Transverse colon (tissue), 4 donors: ENCODE measurements around the gene LYSMD1. TPM values are rescaled to one million over a fixed set of nuclear protein-coding genes. Genes with fewer than 3 reads are reported as not detected.

Experiments used
- DNase-seq: peaks from one replicate; pipeline ENCODE4 v3.0.0-alpha.2; 2019
- H3K27ac ChIP-seq, 4 donors: fragments of 200-600 bp; sonication (generic); 2 replicates each; pipeline ENCODE4 v1.5.1; 2016 to 2018; ENCODE audit warnings: inconsistent platforms in 4 of 4
- H3K27me3 ChIP-seq: fragments of 200-600 bp; sonication (generic); 2 replicates; pipeline ENCODE4 v1.5.1; 2017; ENCODE audit warnings: inconsistent platforms
- H3K36me3 ChIP-seq, 4 donors: fragments of 200-600 bp; sonication (generic); 2 replicates each; pipeline ENCODE4 v1.5.1; 2017 to 2019; ENCODE audit warnings: inconsistent platforms in 4 of 4
- H3K4me1 ChIP-seq, 4 donors: fragments of 200-600 bp; sonication (generic); 2 replicates each; pipeline ENCODE4 v1.5.1; 2017 to 2020; ENCODE audit warnings: inconsistent platforms in 4 of 4
- H3K4me3 ChIP-seq, 4 donors: fragments of 200-600 bp; sonication (generic); 1 replicate in 1 of 4; 2 replicates in 3 of 4; pipeline versions ENCODE4 v1.5.1 to v1.6.1; 2017 to 2019; ENCODE audit warnings: inconsistent platforms in 4 of 4
- H3K9me3 ChIP-seq, 2 donors: fragments of 200-600 bp; sonication (generic); 2 replicates each; pipeline ENCODE4 v1.5.1; 2017 to 2019; ENCODE audit warnings: inconsistent platforms in 2 of 2
- EP300 ChIP-seq: sonication (generic); formaldehyde crosslinking; IDR thresholded peaks from one replicate; pipeline ENCODE4 v1.6.1; 2017; ENCODE audit warnings: antibody characterized with exemption, low read depth
- POLR2A ChIP-seq: fragments of 450-650 bp; IDR thresholded peaks from one replicate; pipeline ENCODE4 v1.6.1; 2016; ENCODE audit warnings: antibody characterized with exemption, mild to moderate bottlenecking, moderate library complexity
- POLR2AphosphoS5 ChIP-seq, 3 donors: sonication (generic); formaldehyde crosslinking; IDR thresholded peaks; one replicate each; pipeline ENCODE4 v1.6.1; 2016; ENCODE audit warnings: antibody characterized with exemption in 3 of 3
- WGBS, 2 donors: methylation state at CpG; one replicate each; pipeline ENCODE4 v1.1.5; 2018; ENCODE audit warnings: low coverage in 1 of 2; 5-methylcytosine and 5-hydroxymethylcytosine counted together
- in situ Hi-C, 4 donors: fragments of 200-750 bp; cut with MboI; loops; one replicate each; pipeline versions ENCODE4 v1.15.0 to v1.15.1; 2017; ENCODE audit warnings: low sequenced_read_pairs in 3 of 4, low pct_ligation_motif_present in 1 of 4, low pct_unique_long_range_greater_than_20kb in 1 of 4
- intact Hi-C: fragments of 100-400 bp; cut with DNase I; formaldehyde crosslinking; loops from one replicate; pipeline ENCODE4 v1.15.1; 2023; ENCODE audit warnings: low total_unique reads
- total RNA-seq, 4 donors: library from RNA; depleted of rRNA; stranded (reverse); fragments of >200 nt; gene quantifications; one replicate each; pipeline ENCODE4 v1.1.0, GENCODE V29; 2016
- TF ChIP-seq, protein P1 (sequence below), 5 experiments: fragments of 200-600 bp in 3 of 5; fragments of 450-650 bp in 2 of 5; sonication (generic) in 3 of 5; IDR thresholded peaks; 1 replicate in 2 of 5; 2 replicates in 3 of 5; pipeline ENCODE4 v1.5.1; 2016 to 2017; ENCODE audit warnings: antibody characterized with exemption in 5 of 5, inconsistent platforms in 3 of 5, mild to moderate bottlenecking in 2 of 5, moderate library complexity in 1 of 5

Gene LYSMD1, protein sequence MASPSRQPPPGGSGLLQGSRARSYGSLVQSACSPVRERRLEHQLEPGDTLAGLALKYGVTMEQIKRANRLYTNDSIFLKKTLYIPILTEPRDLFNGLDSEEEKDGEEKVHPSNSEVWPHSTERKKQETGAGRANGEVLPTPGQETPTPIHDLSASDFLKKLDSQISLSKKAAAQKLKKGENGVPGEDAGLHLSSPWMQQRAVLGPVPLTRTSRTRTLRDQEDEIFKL
- total RNA-seq, result 10 to 100 TPM in 1 of 4 donors, 1 to 10 TPM in 3; 1.4 to 15.7 (median 7.3) TPM

DNA sequence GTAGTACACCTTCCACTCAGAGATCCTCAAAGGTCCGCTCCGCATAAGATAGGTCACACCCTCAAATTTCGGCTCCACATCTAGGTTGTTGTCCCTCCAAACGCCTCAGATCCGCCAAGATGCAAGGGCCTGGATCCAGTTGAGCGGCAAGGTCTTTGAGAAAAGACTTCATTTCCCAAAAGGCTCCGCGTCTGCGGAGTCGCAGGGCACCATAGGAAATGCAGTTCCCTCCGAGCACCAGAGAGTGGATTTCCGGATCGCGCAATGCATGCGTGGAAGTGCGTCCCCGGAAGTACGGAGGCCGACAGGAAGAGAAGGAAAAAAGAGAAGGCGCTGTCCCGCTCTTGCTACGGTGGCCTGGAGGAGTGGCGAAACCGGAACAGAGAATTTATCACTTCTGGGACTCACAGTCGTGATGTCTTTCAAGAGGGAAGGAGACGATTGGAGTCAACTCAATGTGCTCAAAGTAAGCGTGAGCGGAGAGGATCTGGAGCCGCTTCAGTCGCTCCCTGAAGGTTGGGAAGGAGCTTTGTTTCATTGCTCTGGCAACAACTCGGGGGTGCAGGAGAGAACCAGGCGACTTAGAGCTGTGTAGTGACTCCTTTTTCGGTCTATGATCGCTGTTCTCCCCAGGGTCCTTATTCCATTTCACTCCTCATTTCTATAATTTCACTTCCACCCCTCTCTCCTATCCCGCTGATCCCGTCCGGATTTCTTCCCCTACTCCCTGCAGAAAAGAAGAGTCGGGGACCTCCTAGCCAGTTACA, at the start of gene LYSMD1, which contains the start of gene SCNM1:
Gene LYSMD1 (minus strand): TSS at position 165 of the 767 bp plus-strand sequence. CDS start 644 bp downstream, outside the sequence.
Gene SCNM1 (plus strand): TSS at position 407 of the 767 bp plus-strand sequence. CDS start 9 bp downstream, at position 416.
- intact Hi-C loops, result loop anchor here (1.0 kb wide), 1 partner anchor 24 kb away; no protein-coding TSS in a partner anchor

DNA sequence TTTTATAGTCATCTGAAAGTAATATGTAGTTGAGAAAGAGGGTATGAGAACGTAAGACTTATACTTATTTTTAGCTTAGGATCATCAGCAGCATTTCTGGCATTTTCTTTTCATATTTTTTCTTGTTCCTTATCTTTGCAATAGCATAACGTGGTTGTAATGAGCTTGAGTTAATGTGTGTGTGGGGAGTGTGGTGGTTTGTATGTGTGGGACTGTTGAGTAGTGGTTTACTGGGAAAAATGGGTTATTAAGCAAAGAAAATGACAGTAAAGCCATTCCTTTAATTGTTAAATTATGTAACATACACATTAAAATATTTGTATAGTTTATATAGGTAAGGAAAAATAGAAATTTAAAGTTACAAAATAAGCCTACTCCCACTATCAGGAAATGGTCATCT, 47.9 kb upstream of the LYSMD1 start:
- TF ChIP-seq POLR2A (no peak), POLR2AphosphoS5 (IDR thresholded peaks at IDR 0.05) (no peak), EP300 (no peak)
- TF ChIP-seq, protein P1, sequence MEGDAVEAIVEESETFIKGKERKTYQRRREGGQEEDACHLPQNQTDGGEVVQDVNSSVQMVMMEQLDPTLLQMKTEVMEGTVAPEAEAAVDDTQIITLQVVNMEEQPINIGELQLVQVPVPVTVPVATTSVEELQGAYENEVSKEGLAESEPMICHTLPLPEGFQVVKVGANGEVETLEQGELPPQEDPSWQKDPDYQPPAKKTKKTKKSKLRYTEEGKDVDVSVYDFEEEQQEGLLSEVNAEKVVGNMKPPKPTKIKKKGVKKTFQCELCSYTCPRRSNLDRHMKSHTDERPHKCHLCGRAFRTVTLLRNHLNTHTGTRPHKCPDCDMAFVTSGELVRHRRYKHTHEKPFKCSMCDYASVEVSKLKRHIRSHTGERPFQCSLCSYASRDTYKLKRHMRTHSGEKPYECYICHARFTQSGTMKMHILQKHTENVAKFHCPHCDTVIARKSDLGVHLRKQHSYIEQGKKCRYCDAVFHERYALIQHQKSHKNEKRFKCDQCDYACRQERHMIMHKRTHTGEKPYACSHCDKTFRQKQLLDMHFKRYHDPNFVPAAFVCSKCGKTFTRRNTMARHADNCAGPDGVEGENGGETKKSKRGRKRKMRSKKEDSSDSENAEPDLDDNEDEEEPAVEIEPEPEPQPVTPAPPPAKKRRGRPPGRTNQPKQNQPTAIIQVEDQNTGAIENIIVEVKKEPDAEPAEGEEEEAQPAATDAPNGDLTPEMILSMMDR (IDR thresholded peaks at IDR 0.05), result no peak
- no peak overlapping the region for H3K4me3 ChIP-seq
- DNase-seq, result no peak
- 29 to 42% methylated on average over 2 of the region's 2 CpGs for WGBS, 2 donors
- peaks cover 0 to 7% (median 0%) of the 10 kb centered on the region in 4 donors for H3K36me3 ChIP-seq
- no peaks in the 10 kb centered on the region for H3K9me3 ChIP-seq
- H3K27ac ChIP-seq, result no peak overlapping the region
- intact Hi-C loops (loop anchor here (5.0 kb wide), 1 partner anchor 1141 kb away; no protein-coding TSS in a partner anchor), in situ Hi-C loops (no loop called here)
- no peaks in the 10 kb centered on the region for H3K27me3 ChIP-seq
- peaks cover 0 to 8% (median 0%) of the 10 kb centered on the region in 4 donors for H3K4me1 ChIP-seq

More for the DNA sequence above, at the start of gene LYSMD1, which contains the start of gene SCNM1:
- 0 to 1% methylated on average over 2 to 38 of the region's 38 CpGs for WGBS, 2 donors
- TF ChIP-seq POLR2AphosphoS5 (IDR thresholded peaks at IDR 0.05), result peak; percentile 89 to 94 (median 94)
- TF ChIP-seq POLR2A, result peak; percentile 62
- TF ChIP-seq, protein P1 (IDR thresholded peaks at IDR 0.05), result peak in 3 of 5 experiments; percentile 14 to 58 (median 49)
- peak; percentile 44 for TF ChIP-seq EP300
- H3K4me1 ChIP-seq, result peaks cover 6 to 25% (median 20%) of the 10 kb centered on the region in 4 donors
- peak; percentile 98 for DNase-seq
- peak within 1 kb of the TSS; percentile 47 to 94 (median 78) for H3K4me3 ChIP-seq
- in situ Hi-C loops, result loop anchor here in 1 of 4 donors (25.0 kb wide), 1 partner anchor 129 kb away; the partner anchor contains the start of genes BNIPL and C1orf56
- H3K9me3 ChIP-seq, result no peaks in the 10 kb centered on the region
- peak within 1 kb of the TSS; percentile 84 to 94 (median 88) for H3K27ac ChIP-seq
- H3K36me3 ChIP-seq, result peaks cover 0 to 12% (median under 1%) of the 10 kb centered on the region in 4 donors
- H3K27me3 ChIP-seq, result no peaks in the 10 kb centered on the region

DNA sequence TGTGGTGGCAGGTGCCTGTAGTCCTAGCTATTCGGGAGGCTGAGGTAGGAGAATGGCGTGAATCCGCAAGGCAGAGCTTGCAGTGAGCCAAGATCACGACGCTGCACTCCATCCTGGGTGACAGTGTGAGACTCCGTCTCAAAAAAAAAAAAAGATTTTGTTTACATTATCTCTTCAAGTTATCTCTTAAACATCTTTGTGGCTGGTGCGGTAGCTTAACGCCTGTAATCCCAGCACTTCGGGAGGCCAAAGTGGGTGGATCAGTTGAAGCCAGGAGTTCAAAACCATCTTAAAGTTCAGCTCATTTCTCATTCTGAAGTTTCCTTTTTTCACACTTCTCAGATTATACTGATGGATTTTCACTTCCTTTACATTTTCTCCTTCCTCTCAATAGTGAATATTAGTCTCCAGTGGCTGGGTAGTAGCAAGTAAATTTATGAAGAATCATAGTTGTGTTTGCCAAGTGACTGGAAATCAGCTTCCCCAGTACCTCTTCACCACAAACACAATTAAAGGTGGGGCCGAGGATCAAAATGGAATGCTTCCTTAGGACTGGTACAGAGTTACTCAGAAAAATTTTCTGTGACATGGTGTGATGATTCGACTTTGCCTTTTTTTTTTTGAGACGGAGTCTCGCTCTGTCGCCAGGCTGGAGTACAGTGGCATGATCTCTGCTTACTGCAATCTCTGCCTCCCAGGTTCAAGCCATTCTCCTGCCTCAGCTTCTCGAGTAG, 46.4 kb upstream of the LYSMD1 start:
- TF ChIP-seq, protein P1 (IDR thresholded peaks at IDR 0.05), result no peak
- TF ChIP-seq POLR2AphosphoS5 (IDR thresholded peaks at IDR 0.05) (no peak), POLR2A (no peak), EP300 (no peak)
- H3K4me3 ChIP-seq, result no peak overlapping the region
- no peaks in the 10 kb centered on the region for H3K27me3 ChIP-seq
- intact Hi-C loops, result loop anchor here (5.0 kb wide), 1 partner anchor 1140 kb away; no protein-coding TSS in a partner anchor
- in situ Hi-C loops, result no loop called here
- H3K4me1 ChIP-seq, result peaks cover 0 to 8% (median 0%) of the 10 kb centered on the region in 4 donors
- no peaks in the 10 kb centered on the region for H3K9me3 ChIP-seq
- peaks cover 0 to 15% (median 1%) of the 10 kb centered on the region in 4 donors for H3K36me3 ChIP-seq
- no peak for DNase-seq
- WGBS, 2 donors, result 77 to 83% methylated on average over 13 to 15 of the region's 15 CpGs
- H3K27ac ChIP-seq, result no peak overlapping the region
